Muscle layer of colon (tissue), 2 donors: ENCODE results near the gene ENTPD5.

ENCODE experiments used
- H3K27ac ChIP-seq: one replicate; pipeline ENCODE4 v1.7.0; 2013; ENCODE audit warnings: low read depth, mild to moderate bottlenecking, low read length, moderate library complexity
- H3K27me3 ChIP-seq, 2 donors: one replicate each; pipeline ENCODE4 v1.7.0; 2013; ENCODE audit warnings: low read length in 2 of 2, mild to moderate bottlenecking in 2 of 2; ENCODE audit not compliant: insufficient read depth in 2 of 2, control insufficient read depth in 1 of 2
- H3K36me3 ChIP-seq: one replicate; pipeline ENCODE4 v1.7.0; 2013; ENCODE audit warnings: mild to moderate bottlenecking, low read length; ENCODE audit not compliant: insufficient read depth
- H3K4me1 ChIP-seq: one replicate; pipeline ENCODE4 v1.7.0; 2013; ENCODE audit warnings: mild to moderate bottlenecking, low read length; ENCODE audit not compliant: insufficient read depth
- H3K4me3 ChIP-seq, 2 donors: one replicate each; pipeline ENCODE4 v1.7.0; 2013; ENCODE audit warnings: low read length in 2 of 2, low read depth in 1 of 2, mild to moderate bottlenecking in 1 of 2, moderate library complexity in 1 of 2
- H3K9ac ChIP-seq: one replicate; pipeline ENCODE4 v1.7.0; 2013; ENCODE audit warnings: low read length
- H3K9me3 ChIP-seq: one replicate; pipeline ENCODE4 v1.7.0; 2013; ENCODE audit warnings: mild to moderate bottlenecking, low read length
- donor health status: abdominal sarcoma.
- donor health status: Adenocarcinoma of cecum.

ENTPD5 gene

GRCh38 chr14:74018586-74019407 lies at the start of gene ENTPD5, which contains the start of gene BBOF1:
Gene ENTPD5, minus strand, starts transcription at chr14:74019288. Its CDS starts 31,186 bp downstream, at chr14:73988102.
Gene BBOF1, plus strand, starts transcription at chr14:74019349. Its CDS starts 130 bp downstream, at chr14:74019479.
- H3K9ac ChIP-seq, result peak within 1 kb of the TSS; percentile 89

GRCh38 chr14:74065746-74066575 lies 46.9 kb upstream of the ENTPD5 start:
- Histone ChIP-seq H3K4me3 (no peak overlapping the region), H3K27me3 (no peaks in the 10 kb centered on the region), H3K4me1 (no peaks in the 10 kb centered on the region), H3K27ac (no peak overlapping the region), H3K9ac (no peak overlapping the region), H3K9me3 (no peaks in the 10 kb centered on the region), H3K36me3 (peaks cover 38% of the 10 kb centered on the region)

More at GRCh38 chr14:74018586-74019407, at the start of gene ENTPD5, which contains the start of gene BBOF1:
- peak within 1 kb of the TSS; percentile 71 to 88 for H3K4me3 ChIP-seq
- no peaks in the 10 kb centered on the region for H3K27me3 ChIP-seq
- no peaks in the 10 kb centered on the region for H3K9me3 ChIP-seq
- peaks cover 6% of the 10 kb centered on the region for H3K4me1 ChIP-seq
- H3K27ac ChIP-seq, result peak within 1 kb of the TSS; percentile 94
- H3K36me3 ChIP-seq, result no peaks in the 10 kb centered on the region

- H3K27ac ChIP-seq, result no peak overlapping the region
- no peak overlapping the region for H3K4me3 ChIP-seq
- no peaks in the 10 kb centered on the region for H3K27me3 ChIP-seq
- H3K9me3 ChIP-seq, result no peaks in the 10 kb centered on the region
- H3K4me1 ChIP-seq, result no peaks in the 10 kb centered on the region
- H3K36me3 ChIP-seq, result peaks cover 45% of the 10 kb centered on the region
- no peak overlapping the region for H3K9ac ChIP-seq
These were observed 45.8 kb upstream of the ENTPD5 start for GRCh38 chr14:74064883-74065282.

- Histone ChIP-seq H3K9ac (no peak overlapping the region), H3K36me3 (peaks cover 49% of the 10 kb centered on the region), H3K27me3 (no peaks in the 10 kb centered on the region), H3K4me1 (no peaks in the 10 kb centered on the region), H3K4me3 (no peak overlapping the region), H3K27ac (no peak overlapping the region), H3K9me3 (no peaks in the 10 kb centered on the region)
These were observed 45.3 kb upstream of the ENTPD5 start for GRCh38 chr14:74064426-74064825.

- Histone ChIP-seq H3K9ac (no peak overlapping the region), H3K27ac (no peak overlapping the region), H3K27me3 (no peaks in the 10 kb centered on the region), H3K4me3 (no peak overlapping the region), H3K4me1 (no peaks in the 10 kb centered on the region), H3K9me3 (no peaks in the 10 kb centered on the region), H3K36me3 (peaks cover 49% of the 10 kb centered on the region)
These were observed 43.7 kb upstream of the ENTPD5 start for GRCh38 chr14:74062809-74063150.

- Histone ChIP-seq H3K9ac (no peak overlapping the region), H3K36me3 (no peaks in the 10 kb centered on the region), H3K27ac (no peak overlapping the region), H3K27me3 (no peaks in the 10 kb centered on the region), H3K4me1 (no peaks in the 10 kb centered on the region), H3K4me3 (no peak overlapping the region), H3K9me3 (no peaks in the 10 kb centered on the region)
These were observed 30.9 kb upstream of the ENTPD5 start for GRCh38 chr14:74049876-74050495.

- Histone ChIP-seq H3K9ac (no peak overlapping the region), H3K27ac (no peak overlapping the region), H3K4me3 (no peak overlapping the region), H3K36me3 (no peaks in the 10 kb centered on the region), H3K9me3 (no peaks in the 10 kb centered on the region), H3K27me3 (no peaks in the 10 kb centered on the region), H3K4me1 (no peaks in the 10 kb centered on the region)
These were observed 29.2 kb upstream of the ENTPD5 start for GRCh38 chr14:74048281-74048680.

- H3K4me1 ChIP-seq, result no peaks in the 10 kb centered on the region
- no peak overlapping the region for H3K4me3 ChIP-seq
- no peaks in the 10 kb centered on the region for H3K27me3 ChIP-seq
- no peaks in the 10 kb centered on the region for H3K9me3 ChIP-seq
- H3K27ac ChIP-seq, result no peak overlapping the region
- no peak overlapping the region for H3K9ac ChIP-seq
- H3K36me3 ChIP-seq, result no peaks in the 10 kb centered on the region
These were observed 26.4 kb upstream of the ENTPD5 start for GRCh38 chr14:74045522-74045921.

- H3K9me3 ChIP-seq, result no peaks in the 10 kb centered on the region
- no peak overlapping the region for H3K27ac ChIP-seq
- no peaks in the 10 kb centered on the region for H3K27me3 ChIP-seq
- no peaks in the 10 kb centered on the region for H3K36me3 ChIP-seq
- H3K4me3 ChIP-seq, result no peak overlapping the region
- H3K9ac ChIP-seq, result no peak overlapping the region
- H3K4me1 ChIP-seq, result no peaks in the 10 kb centered on the region
These were observed 23.2 kb upstream of the ENTPD5 start for GRCh38 chr14:74042296-74042695.

- no peaks in the 10 kb centered on the region for H3K27me3 ChIP-seq
- H3K36me3 ChIP-seq, result peaks cover 4% of the 10 kb centered on the region
These were observed 19.2 kb upstream of the ENTPD5 start for GRCh38 chr14:74038020-74038859.

More at GRCh38 chr14:74038020-74038859, 19.2 kb upstream of the ENTPD5 start:
- Histone ChIP-seq H3K4me3 (no peak overlapping the region), H3K4me1 (no peaks in the 10 kb centered on the region), H3K27ac (no peak overlapping the region), H3K9me3 (no peaks in the 10 kb centered on the region), H3K9ac (no peak overlapping the region)
